ENCODE data around the gene OR2G6.
"Not testable (repeated sequence)": the region's sequence is repeated elsewhere in the genome, so short reads cannot be mapped to it uniquely, and the experiment has no call there.

The OR2G6 gene

GRCh38 chr1:248507773-248508172 is at the start of gene OR2G6:
TSS of gene OR2G6 (plus strand) at chr1:248508073. CDS start at chr1:248521647, 13,574 bp downstream.
- DNase-seq (ENCODE audit: low spot score), result not testable (repeated sequence)

- not testable (repeated sequence) for DNase-seq (ENCODE audit: low spot score)
Measured at GRCh38 chr1:248459117-248459516, 48.8 kb upstream of the OR2G6 start.

GRCh38 chr1:248471154-248471553 is 36.7 kb upstream of the OR2G6 start:
- no peak for DNase-seq (ENCODE audit: low spot score)

DNA sequence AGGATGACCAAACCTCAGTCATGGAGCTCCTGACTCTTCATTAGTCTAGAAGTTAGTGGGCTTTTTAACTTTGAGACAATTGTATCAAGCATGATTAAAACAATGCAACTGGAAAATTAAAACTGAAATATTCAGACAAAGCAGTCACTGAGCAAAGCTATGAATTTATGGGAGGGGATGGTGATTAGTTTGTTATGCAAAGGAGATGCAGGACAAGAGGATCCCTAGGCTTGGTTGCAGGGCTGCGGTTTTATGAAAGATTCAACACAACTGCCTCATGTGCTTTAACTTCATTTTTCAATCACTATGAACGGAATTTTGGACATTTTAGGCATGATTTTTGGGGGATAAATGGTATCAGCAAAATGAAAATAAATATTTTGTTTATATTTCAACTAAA is 35.8 kb upstream of the OR2G6 start:
- not testable (repeated sequence) for DNase-seq (ENCODE audit: low spot score)

DNA sequence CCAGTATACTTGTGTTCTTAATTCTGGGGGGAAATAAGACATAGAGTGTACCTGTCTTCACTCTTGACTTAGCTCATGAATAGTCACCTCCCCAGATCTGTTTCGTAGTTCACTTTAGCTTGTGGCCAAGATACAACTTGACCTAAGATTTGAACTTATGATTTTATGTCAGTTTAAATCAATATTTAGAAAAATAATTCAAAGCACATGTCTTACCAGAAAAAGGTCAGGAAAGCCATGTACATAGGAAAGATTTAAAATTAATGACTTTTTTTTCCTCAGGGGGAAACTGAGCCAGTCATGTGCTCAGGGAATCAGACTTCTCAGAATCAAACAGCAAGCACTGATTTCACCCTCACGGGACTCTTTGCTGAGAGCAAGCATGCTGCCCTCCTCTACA is 34.8 kb upstream of the OR2G6 start, which contains the start of gene OR2T3:
Gene OR2T3, plus strand, starts transcription at position 301 of the 400 bp plus-strand sequence. Its CDS starts 0 bp downstream, at position 301.
- DNase-seq (ENCODE audit: low spot score), result not testable (repeated sequence)

- DNase-seq (ENCODE audit: low spot score), result not testable (repeated sequence)
Measured at GRCh38 chr1:248475660-248476059, 32.2 kb upstream of the OR2G6 start.

GRCh38 chr1:248481686-248482579 is 25.9 kb upstream of the OR2G6 start:
- DNase-seq (ENCODE audit: low spot score), result not testable (repeated sequence)

- DNase-seq (ENCODE audit: low spot score), result not testable (repeated sequence)
Measured at GRCh38 chr1:248488289-248488688, 19.6 kb upstream of the OR2G6 start, which contains the start of gene OR2T5. TSS of gene OR2T5 (plus strand) at chr1:248488589. CDS start at chr1:248488589, 0 bp downstream.

DNA sequence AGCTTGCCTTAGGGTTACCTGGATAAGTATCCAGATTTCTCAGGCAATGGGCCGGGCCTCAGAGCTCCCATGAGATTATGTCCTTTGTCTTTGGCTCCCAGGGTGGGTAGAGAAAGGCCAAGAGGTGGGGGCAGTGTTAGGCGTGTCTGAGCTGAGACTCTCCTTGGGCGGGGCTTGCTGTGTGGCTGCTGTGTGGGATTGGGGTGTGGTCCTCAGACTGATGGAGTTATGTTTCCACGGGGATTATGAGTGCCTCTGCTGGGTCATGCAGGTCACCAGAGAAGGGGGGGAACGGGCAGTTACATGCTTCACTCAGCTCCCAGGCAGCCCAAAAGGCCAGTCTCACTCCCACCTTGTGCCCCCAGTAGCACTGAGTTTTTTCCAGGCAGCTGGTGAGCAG is 11.2 kb upstream of the OR2G6 start:
- DNase-seq (ENCODE audit: low spot score), result not testable (repeated sequence)

DNA sequence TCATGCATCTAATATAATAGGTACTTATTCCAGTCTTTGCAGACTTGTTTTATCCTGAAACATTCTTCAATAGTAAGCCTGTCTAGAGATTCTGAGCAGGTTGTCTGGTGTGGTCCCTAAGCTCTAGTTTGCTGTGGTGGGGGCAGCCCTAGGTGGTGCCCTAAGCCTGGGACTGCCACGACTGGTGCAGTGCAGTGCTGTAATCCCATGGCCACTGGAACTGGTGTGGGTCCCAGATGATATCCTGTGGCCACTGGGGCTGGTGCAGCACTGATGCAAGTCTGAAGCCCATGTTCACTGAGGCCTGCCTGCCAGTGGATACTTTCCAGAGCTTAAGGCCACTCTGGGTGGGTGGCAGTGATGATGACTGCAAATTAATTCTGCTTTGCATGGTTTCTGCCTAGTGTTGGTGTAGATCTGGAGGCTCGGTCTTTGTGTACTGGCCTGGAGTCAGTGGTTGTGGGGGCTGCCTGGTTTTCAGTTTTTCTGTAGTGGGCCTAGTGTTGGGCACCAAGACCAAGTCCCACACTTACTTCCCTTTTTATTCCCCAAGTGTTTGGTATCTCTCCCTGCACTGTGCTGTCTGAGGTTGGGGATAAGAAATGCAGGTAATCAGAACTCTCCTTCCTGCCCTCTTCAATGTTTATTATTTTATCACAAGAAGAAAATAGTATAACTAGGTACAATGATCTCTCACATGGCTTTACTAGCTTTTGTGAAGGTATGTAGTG is 7.4 kb upstream of the OR2G6 start:
- not testable (repeated sequence) for DNase-seq (ENCODE audit: low spot score)

GRCh38 chr1:248510217-248510616 is 2.3 kb downstream of the OR2G6 start:
- DNase-seq (ENCODE audit: low spot score), result not testable (repeated sequence)

DNA sequence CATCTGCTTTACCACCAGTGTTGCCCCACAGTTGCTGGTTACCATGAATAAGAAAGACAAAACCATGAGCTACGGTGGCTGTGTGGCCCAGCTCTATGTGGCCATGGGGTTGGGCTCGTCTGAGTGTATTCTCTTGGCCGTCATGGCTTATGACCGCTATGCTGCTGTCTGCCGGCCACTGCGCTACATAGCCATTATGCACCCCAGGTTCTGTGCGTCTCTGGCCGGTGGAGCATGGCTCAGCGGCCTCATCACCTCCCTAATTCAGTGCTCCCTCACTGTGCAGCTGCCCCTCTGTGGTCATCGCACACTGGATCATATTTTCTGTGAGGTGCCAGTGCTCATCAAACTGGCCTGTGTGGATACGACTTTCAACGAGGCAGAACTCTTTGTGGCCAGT is 14.0 kb downstream of the OR2G6 start:
- DNase-seq (ENCODE audit: low spot score), result no peak

DNA sequence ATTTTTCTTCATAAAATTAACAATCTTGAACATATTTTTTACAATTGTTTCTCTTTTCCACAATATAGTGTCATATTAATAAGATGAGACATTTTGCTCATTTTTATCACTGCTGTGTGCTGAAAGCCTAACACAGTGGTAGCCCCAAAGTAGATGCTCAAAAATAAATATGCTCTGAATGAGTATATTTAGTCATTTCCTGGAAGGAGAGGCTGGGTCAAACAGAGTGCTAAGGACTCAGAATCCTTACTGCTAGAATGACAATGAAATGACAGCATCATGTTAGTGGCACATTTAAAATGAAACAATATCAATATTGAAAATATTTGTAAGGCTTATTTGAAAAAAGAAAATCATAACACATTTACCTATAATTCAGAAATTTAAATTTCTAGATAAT is 29.6 kb downstream of the OR2G6 start:
- DNase-seq (ENCODE audit: low spot score), result not testable (repeated sequence)

DNA sequence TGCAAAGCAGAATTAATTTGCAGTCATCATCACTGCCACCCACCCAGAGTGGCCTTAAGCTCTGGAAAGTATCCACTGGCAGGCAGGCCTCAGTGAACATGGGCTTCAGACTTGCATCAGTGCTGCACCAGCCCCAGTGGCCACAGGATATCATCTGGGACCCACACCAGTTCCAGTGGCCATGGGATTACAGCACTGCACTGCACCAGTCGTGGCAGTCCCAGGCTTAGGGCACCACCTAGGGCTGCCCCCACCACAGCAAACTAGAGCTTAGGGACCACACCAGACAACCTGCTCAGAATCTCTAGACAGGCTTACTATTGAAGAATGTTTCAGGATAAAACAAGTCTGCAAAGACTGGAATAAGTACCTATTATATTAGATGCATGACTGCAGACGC is 39.5 kb downstream of the OR2G6 start:
- DNase-seq (ENCODE audit: low spot score), result not testable (repeated sequence)

GRCh38 chr1:248551027-248551426 is 43.2 kb downstream of the OR2G6 start:
- not testable (repeated sequence) for DNase-seq (ENCODE audit: low spot score)

GRCh38 chr1:248562672-248563071 is 54.8 kb downstream of the OR2G6 start, which contains the start of gene OR2T29:
TSS of gene OR2T29 (minus strand) at chr1:248562772. CDS start at chr1:248559491, 3,281 bp downstream.
- not testable (repeated sequence) for DNase-seq (ENCODE audit: low spot score)

GRCh38 chr1:248565530-248566373 is 57.9 kb downstream of the OR2G6 start:
- DNase-seq (ENCODE audit: low spot score), result not testable (repeated sequence)

DNA sequence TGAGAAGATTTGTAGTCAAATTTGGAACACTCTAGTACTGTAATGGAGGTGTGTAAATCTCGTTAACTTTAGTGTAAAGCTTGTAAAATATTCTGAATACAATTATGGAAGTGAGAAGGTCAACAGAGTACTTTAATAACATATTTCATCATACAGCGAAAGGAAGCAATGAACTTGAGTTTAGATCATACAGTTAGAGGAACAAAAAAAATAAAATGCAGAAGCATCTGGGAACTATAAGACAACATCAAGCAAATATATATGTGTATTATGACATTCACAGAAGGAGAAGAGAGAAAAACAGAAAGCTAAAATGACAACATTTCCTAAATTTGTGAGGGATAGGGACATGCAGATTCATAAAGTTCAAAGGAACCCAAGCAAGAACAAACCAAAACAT is 61.2 kb downstream of the OR2G6 start:
- not testable (repeated sequence) for DNase-seq (ENCODE audit: low spot score)

DNA sequence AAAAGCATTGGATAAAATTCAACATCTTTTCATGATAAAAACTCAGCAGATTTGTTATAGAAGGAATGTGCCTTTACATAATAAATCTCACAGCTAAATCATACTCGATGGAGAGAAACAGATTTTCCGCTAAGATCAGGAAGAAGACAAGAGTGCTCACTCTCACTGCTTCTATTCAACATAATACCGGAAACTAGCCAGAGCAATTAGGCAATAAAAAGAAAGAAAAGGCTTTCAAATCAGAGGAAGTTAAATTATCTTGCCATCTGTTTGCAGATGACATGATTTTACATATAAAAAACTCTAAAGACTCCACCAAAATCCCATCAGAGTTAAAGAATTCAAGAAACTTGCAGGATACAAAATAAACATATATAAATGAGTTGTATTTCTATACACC is 62.9 kb downstream of the OR2G6 start:
- not testable (repeated sequence) for DNase-seq (ENCODE audit: low spot score)

DNA sequence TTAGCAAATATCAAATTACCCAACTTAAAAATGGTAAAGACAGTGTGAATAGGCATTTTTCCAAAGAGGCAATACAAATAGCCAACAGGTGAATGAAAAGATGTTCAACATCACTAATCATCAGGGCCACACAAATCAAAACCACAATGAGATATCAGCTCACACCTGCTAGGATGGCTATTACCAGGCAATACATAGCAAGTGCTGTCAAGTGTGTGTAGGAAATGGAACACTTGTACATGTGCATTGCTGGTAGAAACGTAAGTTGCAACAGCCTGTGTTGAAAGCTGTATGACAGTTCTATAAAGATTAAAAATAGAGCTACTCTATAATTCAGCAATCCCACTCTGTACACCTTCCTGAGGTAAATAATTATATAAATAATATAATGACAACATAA is 64.2 kb downstream of the OR2G6 start:
- not testable (repeated sequence) for DNase-seq (ENCODE audit: low spot score)

DNA sequence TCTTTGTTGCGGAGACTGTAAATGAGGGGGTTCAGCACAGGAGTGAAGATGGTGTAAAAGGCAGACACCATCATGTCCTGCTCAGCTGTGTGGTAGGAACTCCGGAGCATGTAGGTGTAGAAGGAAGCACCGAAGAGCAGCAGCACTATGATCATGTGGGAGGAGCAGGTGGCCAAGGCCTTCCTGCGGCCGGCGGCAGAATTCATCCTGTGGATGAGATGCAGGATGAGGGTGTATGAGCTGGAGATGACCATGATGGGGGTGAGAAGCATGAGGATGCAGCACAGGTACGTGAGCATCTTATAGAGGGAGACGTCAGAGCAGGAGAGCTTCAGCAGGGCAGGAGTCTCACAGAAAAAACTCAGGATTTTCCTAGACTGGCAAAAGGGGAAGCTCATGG is 66.0 kb downstream of the OR2G6 start:
- DNase-seq (ENCODE audit: low spot score), result not testable (repeated sequence)
